GM12874 (cell line): ENCODE data around the gene ADGRG2.

Source experiments
- TF ChIP-seq, protein P1 (sequence below): IDR thresholded peaks from 2 replicates; pipeline ENCODE4 v1.5.1; 2011; ENCODE audit warnings: low read depth, mild to moderate bottlenecking, control low read depth, low read length, moderate library complexity; ENCODE audit not compliant: insufficient read depth

ADGRG2 gene

DNA sequence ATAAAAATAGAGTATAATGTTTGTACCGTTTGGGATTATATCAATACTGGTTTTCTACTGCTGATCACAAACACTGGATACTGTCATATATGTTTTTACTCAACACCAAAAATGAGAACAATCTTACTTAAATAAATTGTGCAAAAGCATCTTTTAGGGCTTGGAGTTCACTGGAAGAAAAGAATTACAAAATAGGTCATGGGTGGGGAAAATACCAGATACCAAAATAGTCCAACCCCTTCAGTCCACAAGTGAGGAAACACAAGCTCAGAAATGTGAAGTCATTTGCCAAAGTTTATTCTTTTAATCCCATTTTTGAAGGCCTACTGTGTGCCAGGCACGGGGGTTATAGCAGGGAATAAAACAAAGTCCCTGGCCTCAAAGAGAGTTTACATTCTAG lies 64.4 kb downstream of the ADGRG2 start:
- TF ChIP-seq, protein P1, sequence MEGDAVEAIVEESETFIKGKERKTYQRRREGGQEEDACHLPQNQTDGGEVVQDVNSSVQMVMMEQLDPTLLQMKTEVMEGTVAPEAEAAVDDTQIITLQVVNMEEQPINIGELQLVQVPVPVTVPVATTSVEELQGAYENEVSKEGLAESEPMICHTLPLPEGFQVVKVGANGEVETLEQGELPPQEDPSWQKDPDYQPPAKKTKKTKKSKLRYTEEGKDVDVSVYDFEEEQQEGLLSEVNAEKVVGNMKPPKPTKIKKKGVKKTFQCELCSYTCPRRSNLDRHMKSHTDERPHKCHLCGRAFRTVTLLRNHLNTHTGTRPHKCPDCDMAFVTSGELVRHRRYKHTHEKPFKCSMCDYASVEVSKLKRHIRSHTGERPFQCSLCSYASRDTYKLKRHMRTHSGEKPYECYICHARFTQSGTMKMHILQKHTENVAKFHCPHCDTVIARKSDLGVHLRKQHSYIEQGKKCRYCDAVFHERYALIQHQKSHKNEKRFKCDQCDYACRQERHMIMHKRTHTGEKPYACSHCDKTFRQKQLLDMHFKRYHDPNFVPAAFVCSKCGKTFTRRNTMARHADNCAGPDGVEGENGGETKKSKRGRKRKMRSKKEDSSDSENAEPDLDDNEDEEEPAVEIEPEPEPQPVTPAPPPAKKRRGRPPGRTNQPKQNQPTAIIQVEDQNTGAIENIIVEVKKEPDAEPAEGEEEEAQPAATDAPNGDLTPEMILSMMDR = no peak

DNA sequence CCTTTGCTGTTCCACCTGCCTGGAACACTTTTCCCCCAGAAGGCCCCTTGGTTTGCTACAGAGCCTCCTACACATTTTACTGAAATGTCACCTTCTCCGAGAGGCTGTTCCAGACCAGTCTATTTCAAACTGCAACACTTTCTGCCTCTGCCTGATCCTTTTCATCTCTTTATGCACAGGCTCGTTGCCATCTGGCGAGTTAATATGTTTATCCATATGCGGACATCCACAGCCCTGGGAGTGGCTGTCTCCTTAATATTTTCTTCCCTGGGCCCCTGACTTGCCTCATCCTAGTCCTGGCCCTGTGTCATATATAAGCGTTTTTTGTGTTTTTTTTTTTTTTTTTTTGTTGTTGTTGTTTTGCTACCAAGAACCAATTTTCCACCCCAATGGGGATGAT lies 73.2 kb downstream of the ADGRG2 start:
- TF ChIP-seq, protein P1 = no peak

DNA sequence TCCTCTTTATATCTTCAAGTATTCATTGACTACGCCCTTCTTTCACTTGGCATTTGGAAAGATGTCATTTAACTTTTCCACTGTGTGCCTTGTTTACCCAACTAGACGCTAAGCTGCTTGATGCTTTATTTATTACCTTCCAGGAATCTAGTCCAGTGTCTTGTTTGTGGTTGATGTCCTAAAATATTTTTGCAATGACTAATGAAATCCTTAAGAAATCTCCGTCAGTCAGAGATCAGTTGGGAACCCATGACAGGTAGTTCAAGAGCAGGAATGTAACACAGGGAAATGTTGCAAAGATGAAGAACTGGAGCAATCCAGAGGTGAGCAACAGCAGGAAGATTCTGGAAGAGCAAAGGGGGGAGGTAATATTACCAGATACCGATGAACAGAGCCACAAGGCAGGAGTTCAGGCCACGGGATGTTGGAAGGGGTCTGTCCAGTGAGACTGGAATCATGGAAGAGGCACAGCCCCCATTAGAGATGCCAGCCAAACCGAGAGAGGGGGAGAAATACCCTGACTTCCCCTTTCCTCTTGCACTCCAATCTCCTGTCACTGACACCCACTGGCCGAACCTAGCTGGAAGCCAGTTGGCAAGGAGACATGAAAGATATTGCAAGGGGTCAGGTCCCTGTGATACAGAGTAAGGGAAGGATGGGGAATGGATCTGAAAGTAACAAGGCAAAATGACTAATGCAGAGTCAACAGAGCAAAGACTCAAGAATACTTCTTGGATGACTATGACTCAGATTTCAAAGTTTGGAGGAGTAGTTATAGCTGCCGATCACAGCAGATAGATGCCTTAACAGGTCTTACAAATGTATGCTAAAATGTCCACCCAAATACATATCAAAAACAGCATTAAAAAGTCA lies 75.7 kb downstream of the ADGRG2 start:
- TF ChIP-seq, protein P1 = no peak

DNA sequence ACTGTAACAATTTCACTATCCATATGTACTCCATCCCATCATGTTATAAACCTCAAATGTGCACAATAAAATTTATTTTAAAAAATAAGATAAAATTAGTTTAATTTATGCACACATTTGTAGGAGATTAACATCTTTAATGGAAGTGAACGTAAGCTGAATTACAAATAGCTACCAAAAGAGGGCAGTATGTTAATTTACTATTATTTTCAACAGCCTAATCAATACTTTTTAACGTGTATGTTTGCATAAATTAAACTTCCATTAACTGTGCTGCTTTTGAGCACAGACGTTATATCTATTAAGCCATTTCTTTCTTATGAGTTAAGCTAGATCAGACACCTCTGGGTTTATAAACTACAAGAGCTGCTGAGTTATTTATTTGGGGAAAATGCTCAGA lies 81.9 kb downstream of the ADGRG2 start:
- TF ChIP-seq, protein P1 = no peak

DNA sequence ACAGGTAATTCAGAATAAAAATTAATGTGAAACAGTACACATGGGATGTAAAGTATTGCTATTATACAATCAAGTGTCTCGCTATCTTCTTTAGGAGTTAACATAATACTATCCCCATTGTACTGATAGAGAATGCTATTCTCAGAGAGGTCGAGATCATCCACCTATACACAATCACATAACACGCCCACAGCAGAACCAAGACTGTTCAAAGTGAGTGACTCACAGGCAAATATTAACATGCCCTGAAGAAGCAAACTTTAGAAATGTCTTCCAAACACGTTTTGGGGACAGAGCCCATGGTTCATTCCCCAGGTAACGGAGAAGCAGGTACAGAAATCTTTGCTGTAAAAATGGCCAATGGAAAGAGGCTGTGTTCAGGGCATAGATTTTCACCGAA lies 88.2 kb downstream of the ADGRG2 start:
- TF ChIP-seq, protein P1 = no peak

DNA sequence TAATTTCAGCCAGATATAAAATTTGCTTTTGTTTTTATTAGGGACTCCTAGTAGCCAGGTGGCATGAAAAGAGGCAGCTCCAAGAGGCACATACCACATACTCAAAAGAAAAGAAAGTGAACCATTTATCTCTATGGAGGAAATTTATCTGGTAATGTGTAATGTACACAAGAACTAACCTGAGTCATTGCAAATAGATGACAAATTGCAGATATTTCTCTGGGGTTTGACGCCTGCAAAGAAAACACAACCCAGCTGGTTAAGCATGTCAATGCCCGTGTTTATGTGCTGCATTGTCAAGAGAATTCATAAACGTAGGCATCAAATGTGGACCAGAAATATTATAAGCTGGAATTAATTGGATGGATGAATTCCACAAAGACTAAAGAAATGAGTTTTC lies 91.5 kb downstream of the ADGRG2 start:
- TF ChIP-seq, protein P1 = no peak

DNA sequence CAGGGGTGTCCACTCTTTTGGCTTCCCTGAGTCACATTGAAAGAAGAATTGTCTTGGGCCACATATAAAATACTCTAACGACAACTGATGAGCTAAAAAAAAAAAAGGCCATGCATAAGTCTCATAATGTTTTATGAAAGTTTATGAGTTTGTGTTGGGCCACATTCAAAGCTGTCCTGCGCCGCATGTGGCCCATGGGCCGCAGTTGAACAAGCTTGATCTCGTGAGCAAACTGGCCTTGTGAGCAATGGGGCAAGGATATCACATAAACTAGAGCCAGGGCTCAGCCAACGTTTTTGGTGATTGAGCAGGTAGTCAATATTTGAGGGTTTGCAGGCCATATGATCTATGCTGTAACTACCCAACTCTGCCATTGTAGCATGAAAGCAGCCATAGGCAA lies 93.7 kb downstream of the ADGRG2 start:
- TF ChIP-seq, protein P1 = no peak
